ENCODE measurements around the gene ACTL10.

GRCh38 chr20:33629979-33630378 lies 36.8 kb upstream of the ACTL10 start:
- TF ChIP-seq, protein P1, sequence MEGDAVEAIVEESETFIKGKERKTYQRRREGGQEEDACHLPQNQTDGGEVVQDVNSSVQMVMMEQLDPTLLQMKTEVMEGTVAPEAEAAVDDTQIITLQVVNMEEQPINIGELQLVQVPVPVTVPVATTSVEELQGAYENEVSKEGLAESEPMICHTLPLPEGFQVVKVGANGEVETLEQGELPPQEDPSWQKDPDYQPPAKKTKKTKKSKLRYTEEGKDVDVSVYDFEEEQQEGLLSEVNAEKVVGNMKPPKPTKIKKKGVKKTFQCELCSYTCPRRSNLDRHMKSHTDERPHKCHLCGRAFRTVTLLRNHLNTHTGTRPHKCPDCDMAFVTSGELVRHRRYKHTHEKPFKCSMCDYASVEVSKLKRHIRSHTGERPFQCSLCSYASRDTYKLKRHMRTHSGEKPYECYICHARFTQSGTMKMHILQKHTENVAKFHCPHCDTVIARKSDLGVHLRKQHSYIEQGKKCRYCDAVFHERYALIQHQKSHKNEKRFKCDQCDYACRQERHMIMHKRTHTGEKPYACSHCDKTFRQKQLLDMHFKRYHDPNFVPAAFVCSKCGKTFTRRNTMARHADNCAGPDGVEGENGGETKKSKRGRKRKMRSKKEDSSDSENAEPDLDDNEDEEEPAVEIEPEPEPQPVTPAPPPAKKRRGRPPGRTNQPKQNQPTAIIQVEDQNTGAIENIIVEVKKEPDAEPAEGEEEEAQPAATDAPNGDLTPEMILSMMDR (IDR thresholded peaks at IDR 0.05; ENCODE audit: low read depth, low read length) = no peak
- no peak for TF ChIP-seq POLR2A (IDR thresholded peaks at IDR 0.05; ENCODE audit: extremely low read depth, insufficient read length)

All from NB4 (cell line).